OCI-LY3 (cell line): ENCODE results near the gene PPFIBP2.

Source experiments
- H2AFZ ChIP-seq: fragments of 200-600, 300-600 bp; shearing (Covaris generic); 2 replicates; pipeline ENCODE4 v1.6.0; 2014; ENCODE audit warnings: antibody characterized with exemption, low read depth, low read length
- H3K27ac ChIP-seq: fragments of 200-600, 300-600 bp; sonication (generic); 2 replicates; pipeline ENCODE4 v1.5.1; 2014; ENCODE audit warnings: mild to moderate bottlenecking, low read length, moderate library complexity, mixed read lengths
- H3K27me3 ChIP-seq: fragments of 200-600, 300-600 bp; sonication (generic); 2 replicates; pipeline ENCODE4 v1.6.1; 2014; ENCODE audit warnings: low read depth, low read length, mixed read lengths
- H3K36me3 ChIP-seq: fragments of 200-600, 300-600 bp; sonication (generic); replicated peaks from 2 replicates; pipeline ENCODE3; 2014; ENCODE audit warnings: low read depth, low read length, mixed read lengths
- H3K4me1 ChIP-seq: fragments of 300-600, 200-600 bp; sonication (generic); 2 replicates; pipeline ENCODE4 v1.6.1; 2014; ENCODE audit warnings: low read length, mixed read lengths
- H3K4me2 ChIP-seq: fragments of 200-600, 300-600 bp; sonication (generic); 2 replicates; pipeline ENCODE4 v1.6.1; 2014; ENCODE audit warnings: low read length, mixed read lengths
- H3K4me3 ChIP-seq: fragments of 300-600, 200-600 bp; sonication (generic); 2 replicates; pipeline ENCODE4 v1.5.1; 2014; ENCODE audit warnings: antibody characterized with exemption, mild to moderate bottlenecking, low read length, moderate library complexity
- H3K79me2 ChIP-seq: fragments of 300-600, 200-600 bp; shearing (Covaris generic); 2 replicates; pipeline ENCODE4 v1.6.1; 2014; ENCODE audit warnings: mild to moderate bottlenecking, low read length, mixed read lengths
- H3K9ac ChIP-seq: fragments of 300-600, 200-600 bp; shearing (Covaris generic); 2 replicates; pipeline ENCODE4 v1.6.0; 2014; ENCODE audit warnings: mild to moderate bottlenecking, low read length, moderate library complexity
- H3K9me3 ChIP-seq: fragments of 200-600, 300-600 bp; shearing (Covaris generic); 2 replicates; pipeline ENCODE4 v1.6.1; 2014; ENCODE audit warnings: low read length, mixed read lengths; ENCODE audit not compliant: insufficient read depth
- H4K20me1 ChIP-seq: fragments of 200-600, 300-600 bp; sonication (generic); 2 replicates; pipeline ENCODE4 v1.6.1; 2016; ENCODE audit warnings: low read length, mixed read lengths; ENCODE audit not compliant: insufficient read depth
- CTCF ChIP-seq: fragments of 200-600, 300-600 bp; sonication (generic); IDR thresholded peaks from 2 replicates; pipeline ENCODE4 v1.5.1; 2014; ENCODE audit warnings: antibody characterized with exemption, low read length, low read depth
- EZH2phosphoT487 ChIP-seq: fragments of 200-600 bp; shearing (Covaris generic); IDR thresholded peaks from 2 replicates; pipeline ENCODE4 v1.6.1; 2018; ENCODE audit warnings: antibody characterized with exemption, mixed run types, low read depth

Gene PPFIBP2

GRCh38 chr11:7687386-7687785 is 173.6 kb downstream of the PPFIBP2 start:
- no peak for TF ChIP-seq EZH2phosphoT487
- no peak for TF ChIP-seq CTCF
- no peaks in the 10 kb centered on the region for H3K79me2 ChIP-seq
- no peaks in the 10 kb centered on the region for H3K36me3 ChIP-seq

DNA sequence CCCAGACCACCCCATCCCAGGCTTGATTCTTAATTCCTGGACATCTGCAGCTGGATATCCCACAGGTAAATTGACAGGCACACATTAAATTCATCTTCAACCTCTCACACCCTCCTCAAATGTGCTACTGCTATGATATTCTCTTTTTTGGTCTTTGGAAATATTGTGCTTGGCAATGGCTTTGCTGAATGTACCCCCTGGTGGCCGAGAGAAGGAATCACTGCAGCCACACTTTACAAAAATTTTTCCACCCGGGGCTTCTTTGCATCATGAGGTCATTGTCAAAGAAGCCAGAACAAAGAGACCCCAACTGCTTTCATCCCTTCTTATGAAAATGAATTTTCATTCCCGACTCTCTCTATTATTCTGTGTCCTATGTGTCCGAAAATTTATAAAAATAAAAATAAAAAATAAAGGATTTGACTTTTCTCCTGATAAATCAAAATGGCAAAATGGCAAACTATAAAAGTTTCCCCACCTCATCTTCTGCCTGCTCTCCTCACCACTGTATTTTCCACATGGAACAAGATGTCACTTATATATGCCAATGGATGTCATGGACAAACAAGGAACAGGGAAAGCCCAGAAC is 174.5 kb downstream of the PPFIBP2 start:
- peak overlapping the region; percentile 42 for H2AFZ ChIP-seq
- no peaks in the 10 kb centered on the region for H3K36me3 ChIP-seq
- H3K4me3 ChIP-seq: no peak overlapping the region
- no peak overlapping the region for H3K27ac ChIP-seq
- H3K79me2 ChIP-seq: no peaks in the 10 kb centered on the region
- H4K20me1 ChIP-seq: no peaks in the 10 kb centered on the region
- no peaks in the 10 kb centered on the region for H3K9me3 ChIP-seq
- H3K4me2 ChIP-seq: no peak overlapping the region
- H3K27me3 ChIP-seq: peaks cover 2% of the 10 kb centered on the region; the same call in 1 of the 2 replicates
- TF ChIP-seq CTCF (peak; percentile 84), EZH2phosphoT487 (no peak)
- H3K9ac ChIP-seq: no peak overlapping the region; the same call in 1 of the 2 replicates
- H3K4me1 ChIP-seq: peaks cover 36% of the 10 kb centered on the region

More at GRCh38 chr11:7687386-7687785, 173.6 kb downstream of the PPFIBP2 start:
- Histone ChIP-seq H2AFZ (no peak overlapping the region), H3K4me2 (no peak overlapping the region), H3K4me3 (no peak overlapping the region), H3K27me3 (peaks cover 2% of the 10 kb centered on the region; the same call in 1 of the 2 replicates), H3K27ac (no peak overlapping the region), H3K4me1 (peaks cover 26% of the 10 kb centered on the region), H3K9ac (no peak overlapping the region), H4K20me1 (no peaks in the 10 kb centered on the region), H3K9me3 (no peaks in the 10 kb centered on the region)

DNA sequence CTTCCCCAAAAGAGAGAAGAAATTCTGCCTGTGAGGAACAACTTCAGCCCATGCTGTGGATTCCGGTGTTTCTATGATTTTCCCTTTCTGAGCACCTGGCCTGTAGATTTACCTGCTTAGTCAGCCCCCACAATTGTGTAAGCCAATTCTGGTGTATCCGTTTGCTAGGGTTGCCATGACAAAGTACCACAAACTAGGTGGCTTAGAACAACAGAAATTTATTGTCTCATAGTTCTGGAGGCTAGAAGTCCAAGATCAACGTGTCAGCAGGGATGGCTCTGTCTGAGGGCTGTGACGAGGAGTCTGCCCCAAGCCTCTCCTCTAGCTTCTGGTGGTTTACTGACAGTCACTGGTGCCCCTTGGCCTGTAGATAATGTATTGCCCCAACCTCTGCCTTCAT is 175.4 kb downstream of the PPFIBP2 start:
- H3K27me3 ChIP-seq: peaks cover 2% of the 10 kb centered on the region; the same call in 1 of the 2 replicates
- no peak overlapping the region for H3K4me3 ChIP-seq
- no peaks in the 10 kb centered on the region for H3K79me2 ChIP-seq
- no peak overlapping the region for H2AFZ ChIP-seq
- H3K9ac ChIP-seq: no peak overlapping the region
- peaks cover 44% of the 10 kb centered on the region for H3K4me1 ChIP-seq
- H3K27ac ChIP-seq: no peak overlapping the region
- no peak for TF ChIP-seq CTCF
- no peaks in the 10 kb centered on the region for H3K9me3 ChIP-seq
- no peaks in the 10 kb centered on the region for H3K36me3 ChIP-seq
- no peaks in the 10 kb centered on the region for H4K20me1 ChIP-seq
- no peak overlapping the region for H3K4me2 ChIP-seq

- Histone ChIP-seq H3K9me3 (no peaks in the 10 kb centered on the region), H3K4me2 (no peak overlapping the region), H3K36me3 (no peaks in the 10 kb centered on the region), H3K9ac (no peak overlapping the region), H3K27me3 (no peaks in the 10 kb centered on the region; the same call in 1 of the 2 replicates), H3K4me3 (no peak overlapping the region), H4K20me1 (no peaks in the 10 kb centered on the region), H3K79me2 (no peaks in the 10 kb centered on the region), H3K27ac (no peak overlapping the region), H2AFZ (no peak overlapping the region), H3K4me1 (peaks cover 50% of the 10 kb centered on the region)
- TF ChIP-seq CTCF (peak; percentile 44), EZH2phosphoT487 (no peak)
These were observed 176.8 kb downstream of the PPFIBP2 start for GRCh38 chr11:7690648-7691047.
